Muscle of leg (tissue), 11 donors: ENCODE results near the gene BRF1. TPM values are rescaled to one million over a fixed set of nuclear protein-coding genes. Genes with fewer than 3 reads are reported as not detected.
"Not testable (repeated sequence)": the region's sequence is repeated elsewhere in the genome, so short reads cannot be mapped to it uniquely, and the experiment has no call there.

Experiments
- DNase-seq: peaks from one replicate; pipeline ENCODE4 v3.0.0; 2013
- H3K27ac ChIP-seq: one replicate; pipeline ENCODE4 v1.5.1; 2013; ENCODE audit warnings: mild to moderate bottlenecking, low read length, control low read depth
- H3K27me3 ChIP-seq: one replicate; pipeline ENCODE4 v1.6.1; 2013; ENCODE audit warnings: low read length; ENCODE audit not compliant: control insufficient read depth, insufficient read depth
- H3K36me3 ChIP-seq: one replicate; pipeline ENCODE4 v1.6.1; 2013; ENCODE audit warnings: low read length; ENCODE audit not compliant: control insufficient read depth, insufficient read depth
- H3K4me1 ChIP-seq: one replicate; pipeline ENCODE4 v1.6.1; 2013; ENCODE audit warnings: low read length; ENCODE audit not compliant: control insufficient read depth, insufficient read depth
- H3K4me3 ChIP-seq: one replicate; pipeline ENCODE4 v1.5.1; 2013; ENCODE audit warnings: low read length, control low read depth
- H3K9me3 ChIP-seq: replicated peaks from 2 replicates; pipeline ENCODE4 v1.6.1; 2013; ENCODE audit warnings: low read depth, low read length; ENCODE audit not compliant: control insufficient read depth
- WGBS: methylation state at CpG from one replicate; pipeline ENCODE4 v1.1.5; 2013; ENCODE audit warnings: missing lambda C conversion rate; ENCODE audit not compliant: insufficient coverage; 5-methylcytosine and 5-hydroxymethylcytosine counted together
- polyA plus RNA-seq, 8 donors: library from polyadenylated mRNA; unstranded; fragments of 120-200 nt; gene quantifications; one replicate each; pipeline versions ENCODE4 v1.2.1 to v1.2.3, GENCODE V29; 2013; ENCODE audit warnings: inconsistent platforms in 1 of 8, low replicate concordance in 1 of 8; ENCODE audit not compliant: insufficient read length in 8 of 8, insufficient read depth in 1 of 8
- total RNA-seq: library from RNA; stranded (reverse); fragments of 120-200 nt; gene quantifications from one replicate; pipeline ENCODE4 v1.2.4, GENCODE V29; 2013

BRF1 gene
- total and polyA plus RNA-seq, 9 donors: 25.3 to 31.3 (median 28.1) TPM

GRCh38 chr14:105305345-105305744, 4.5 kb upstream of the BRF1 start:
- peaks cover 4% of the 10 kb centered on the region for H3K36me3 ChIP-seq
- H3K9me3 ChIP-seq: no peaks in the 10 kb centered on the region
- no peak for DNase-seq
- H3K27me3 ChIP-seq: no peaks in the 10 kb centered on the region
- 68% methylated on average over 8 of the region's 9 CpGs for WGBS
- H3K27ac ChIP-seq: no peak overlapping the region
- no peak overlapping the region for H3K4me3 ChIP-seq
- H3K4me1 ChIP-seq: peaks cover 4% of the 10 kb centered on the region

- H3K27me3 ChIP-seq: no peaks in the 10 kb centered on the region
- H3K4me1 ChIP-seq: peaks cover 9% of the 10 kb centered on the region
- 71% methylated on average over 3 of the region's 9 CpGs for WGBS
- no peaks in the 10 kb centered on the region for H3K9me3 ChIP-seq
- peaks cover 4% of the 10 kb centered on the region for H3K36me3 ChIP-seq
- H3K27ac ChIP-seq: no peak overlapping the region
- DNase-seq: no peak
- no peak overlapping the region for H3K4me3 ChIP-seq
Measured at GRCh38 chr14:105304565-105304964, 3.8 kb upstream of the BRF1 start.

GRCh38 chr14:105303949-105304348, 3.1 kb upstream of the BRF1 start:
- WGBS: 74% methylated on average over 3 of the region's 6 CpGs
- Histone ChIP-seq H3K4me3 (no peak overlapping the region), H3K27me3 (no peaks in the 10 kb centered on the region), H3K9me3 (no peaks in the 10 kb centered on the region), H3K36me3 (peaks cover 4% of the 10 kb centered on the region), H3K27ac (no peak overlapping the region), H3K4me1 (peaks cover 9% of the 10 kb centered on the region)
- no peak for DNase-seq

- H3K27ac ChIP-seq: not testable (repeated sequence)
Measured at GRCh38 chr14:105301915-105302249, 1.1 kb upstream of the BRF1 start.

GRCh38 chr14:105301103-105301914, 508 bp upstream of the BRF1 start:
- 4% methylated on average over 63 of the region's 65 CpGs for WGBS

More at GRCh38 chr14:105301915-105302249, 1.1 kb upstream of the BRF1 start:
- not testable (repeated sequence) for H3K4me1 ChIP-seq, H3K4me3 ChIP-seq, H3K36me3 ChIP-seq, H3K27me3 ChIP-seq, H3K9me3 ChIP-seq, DNase-seq
- no CpG with 5 or more reads among the region's 11 CpGs for WGBS

DNA sequence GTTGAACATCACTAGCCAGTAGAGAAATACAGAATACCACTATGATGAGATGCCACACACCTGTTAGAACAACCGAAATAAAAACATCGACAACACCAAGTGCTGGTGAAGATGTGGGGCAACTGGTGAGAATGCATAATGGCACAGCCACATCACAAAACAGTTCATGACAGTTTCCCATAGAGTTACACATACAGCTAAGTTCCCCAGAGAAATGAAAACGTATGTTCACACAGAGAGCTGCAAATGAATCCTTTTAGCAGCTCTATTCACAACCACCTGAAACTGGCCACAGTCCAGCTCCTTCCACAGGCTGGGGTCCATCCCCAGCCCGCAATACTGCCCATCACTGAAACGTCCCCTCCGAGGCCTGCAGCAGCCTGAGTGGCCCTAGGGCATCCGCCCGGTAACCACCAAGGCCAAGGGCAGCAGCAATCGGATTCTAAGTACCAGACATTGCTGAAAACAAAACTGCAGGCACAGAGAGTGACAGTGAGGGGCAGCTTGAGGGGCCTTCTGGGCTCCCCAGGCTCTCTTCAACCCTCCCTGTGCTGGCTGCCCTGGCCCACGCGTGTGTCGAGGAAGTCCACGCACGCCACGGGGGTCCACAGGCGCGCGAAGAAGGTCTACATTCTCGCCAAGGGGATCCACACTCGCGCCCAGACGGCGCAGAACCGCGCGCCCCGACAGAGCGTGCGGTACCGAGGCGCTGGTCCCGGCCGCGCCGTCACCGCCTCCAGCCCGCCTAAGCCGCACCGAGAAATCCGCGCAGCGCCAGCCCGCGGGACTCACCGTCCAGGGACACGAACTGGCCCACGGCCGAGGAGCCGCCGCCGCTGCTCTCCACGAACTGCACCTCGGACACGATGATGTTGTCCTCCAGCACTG, 903 bp downstream of the BRF1 start:
- Histone ChIP-seq H3K36me3 (peaks cover 4% of the 10 kb centered on the region), H3K9me3 (no peaks in the 10 kb centered on the region), H3K27me3 (no peaks in the 10 kb centered on the region), H3K4me1 (peaks cover 10% of the 10 kb centered on the region), H3K4me3 (peak overlapping the region; percentile 76), H3K27ac (peak overlapping the region; percentile 77)
- peak; percentile 45 for DNase-seq
- 2% methylated on average over 52 of the region's 54 CpGs for WGBS

More at GRCh38 chr14:105301103-105301914, 508 bp upstream of the BRF1 start:
- Histone ChIP-seq H3K27me3 (no peaks in the 10 kb centered on the region), H3K4me3 (peak overlapping the region; percentile 76), H3K9me3 (no peaks in the 10 kb centered on the region), H3K27ac (peak overlapping the region; percentile 99), H3K4me1 (peaks cover 9% of the 10 kb centered on the region), H3K36me3 (peaks cover 4% of the 10 kb centered on the region)
- peak; percentile 97 for DNase-seq

GRCh38 chr14:105297311-105297710, 3.5 kb downstream of the BRF1 start:
- H3K27ac ChIP-seq, H3K27me3 ChIP-seq, H3K36me3 ChIP-seq, H3K9me3 ChIP-seq, DNase-seq, H3K4me3 ChIP-seq: not testable (repeated sequence)
- H3K4me1 ChIP-seq: peaks cover 26% of the 10 kb centered on the region
- WGBS: 94% methylated on average over 3 of the region's 11 CpGs

DNA sequence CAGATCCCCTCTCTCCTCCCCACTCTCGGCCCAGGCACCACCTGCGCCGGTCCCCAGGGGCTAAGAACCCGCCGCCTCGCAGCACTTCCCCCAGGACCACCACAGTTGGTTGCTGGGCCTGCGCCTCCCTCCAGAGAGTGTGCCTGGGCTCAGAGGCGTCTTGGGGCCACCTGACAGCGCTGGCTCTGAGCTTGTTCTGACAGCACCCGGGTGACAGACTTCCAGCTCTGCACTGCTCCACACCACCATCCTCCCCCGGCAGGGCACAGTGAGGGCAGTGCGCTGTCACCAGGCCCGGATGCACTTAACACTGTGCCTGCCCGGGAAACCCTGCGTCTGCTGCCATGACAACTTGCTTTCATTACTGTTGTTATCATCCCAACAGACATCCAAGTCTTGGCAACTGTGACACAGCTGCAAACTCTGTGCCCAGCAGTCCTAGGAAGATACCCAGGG, 6.6 kb downstream of the BRF1 start:
- Histone ChIP-seq H3K4me1 (peaks cover 22% of the 10 kb centered on the region), H3K27ac (peak overlapping the region; percentile 74), H3K36me3 (no peaks in the 10 kb centered on the region), H3K4me3 (no peak overlapping the region), H3K9me3 (no peaks in the 10 kb centered on the region), H3K27me3 (no peaks in the 10 kb centered on the region)
- DNase-seq: peak; percentile 73
- WGBS: 56% methylated on average over 13 of the region's 15 CpGs

DNA sequence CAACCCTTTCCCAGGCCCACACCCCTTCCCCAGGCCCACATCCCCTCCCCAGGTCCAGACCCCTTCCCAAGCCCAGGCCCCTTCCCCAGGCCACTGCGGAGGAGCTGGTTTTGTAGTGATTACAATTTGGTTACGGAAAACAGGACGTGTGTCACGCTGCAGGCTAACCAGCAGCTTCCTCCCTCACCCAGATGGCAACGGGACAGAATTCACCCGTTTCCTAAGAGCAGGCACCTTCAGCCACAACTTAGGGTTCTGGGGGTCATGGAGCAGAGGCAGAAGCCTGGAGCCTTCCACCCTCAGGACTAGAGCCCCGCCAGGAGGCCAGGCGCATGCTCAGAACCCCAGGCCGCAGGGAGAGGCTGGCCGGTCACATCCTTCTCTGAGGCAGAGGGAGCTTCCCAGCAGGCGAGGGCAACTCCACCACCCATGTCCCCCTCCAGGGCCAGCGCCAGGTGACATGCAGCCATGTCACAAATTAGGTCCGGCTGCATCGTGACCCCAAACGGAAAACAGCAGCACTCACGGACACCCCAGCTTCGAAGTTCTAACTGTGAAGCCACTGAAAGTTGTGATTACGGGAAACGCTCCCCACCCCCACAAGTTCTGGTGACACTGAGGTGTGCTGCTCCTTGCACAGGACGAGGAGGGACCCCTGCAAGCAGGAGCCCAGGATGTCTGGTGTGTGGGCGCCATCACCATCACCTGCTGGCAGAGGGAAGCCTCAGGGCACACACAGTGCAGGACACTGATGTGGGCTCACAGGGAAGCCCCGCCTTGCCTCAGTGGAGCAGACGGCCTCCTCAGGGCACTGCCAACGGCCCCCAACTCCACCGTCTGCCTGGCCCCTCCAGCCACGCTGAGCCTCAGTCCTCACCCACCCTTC, 7.7 kb downstream of the BRF1 start:
- H3K4me1 ChIP-seq: peaks cover 22% of the 10 kb centered on the region
- no peaks in the 10 kb centered on the region for H3K36me3 ChIP-seq
- no peak overlapping the region for H3K4me3 ChIP-seq
- 76% methylated on average over 18 of the region's 26 CpGs for WGBS
- DNase-seq: no peak
- no peaks in the 10 kb centered on the region for H3K27me3 ChIP-seq
- H3K9me3 ChIP-seq: no peaks in the 10 kb centered on the region
- H3K27ac ChIP-seq: no peak overlapping the region
